K562 (cell line): ENCODE measurements around the gene ZNF407. TPM values are rescaled to one million over a fixed set of nuclear protein-coding genes. Genes with fewer than 3 reads are reported as not detected.

ENCODE experiments used
- ATAC-seq: fragments of 200-7000 bp; cut with Tn5 transposase; 3 replicates; pipeline ENCODE4 v1.9.1; 2020; ENCODE audit warnings: moderate library complexity
- BruUV-seq: library from RNA; stranded (reverse); fragments of 400-500 nt; replicated peaks from 2 replicates; lab custom pipeline; 2021; lab: Mats Ljungman, UMichigan
- CTCF ChIA-PET: fragments of 300-600 bp; formaldehyde crosslinking; extraction: SDS; loops from one replicate; lab custom pipeline; 2021; ENCODE audit warnings: low intra/inter-chr PET ratio; lab: Yijun Ruan, JAX
- POLR2A ChIA-PET: fragments of 300-600, 350-650 bp; sonication (Branson Sonifier 250); formaldehyde crosslinking; extraction: SDS; loops from one replicate; lab custom pipeline; 2021; ENCODE audit warnings: antibody characterized with exemption, inconsistent platforms; lab: Yijun Ruan, JAX
- DNase-seq, 4 experiments: peaks; one replicate each; pipeline versions ENCODE4 v3.0.0 to v3.0.0-alpha.2; 2011 to 2018; ENCODE audit warnings: low spot score in 3 of 4, mixed read lengths in 3 of 4; ENCODE audit errors: extremely low read depth in 1 of 4
- FAIRE-seq: peaks from 2 replicates; lab custom pipeline; 2011; peaks lifted over from hg19 to GRCh38; lab: Jason Lieb, UNC
- H2AFZ ChIP-seq: 2 replicates; pipeline ENCODE4 v1.6.0; 2011; ENCODE audit warnings: low read depth, low read length, control low read depth, inconsistent platforms
- H3K27ac ChIP-seq: fragments of 200-600 bp; 3 replicates; pipeline ENCODE4 v1.8.0; 2011; ENCODE audit warnings: low read depth, mild to moderate bottlenecking, control low read depth, inconsistent platforms, low read length, moderate library complexity, mixed read lengths; ENCODE audit errors: extremely low read depth
- H3K27me3 ChIP-seq, 2 experiments: fragments of 300-600 bp in 1 of 2; 2 replicates in 1 of 2; 3 replicates in 1 of 2; pipeline versions ENCODE4 v1.6.0 to v1.8.0; 2011; ENCODE audit warnings: inconsistent platforms in 2 of 2, low read length in 2 of 2, mild to moderate bottlenecking in 1 of 2, mixed read lengths in 1 of 2, moderate library complexity in 1 of 2; ENCODE audit not compliant: control insufficient read depth in 2 of 2, insufficient read depth in 2 of 2
- H3K36me3 ChIP-seq: fragments of 300-600 bp; 3 replicates; pipeline ENCODE4 v1.8.0; 2011; ENCODE audit warnings: mild to moderate bottlenecking, low read length, inconsistent platforms; ENCODE audit not compliant: control insufficient read depth, insufficient read depth
- H3K4me1 ChIP-seq, 2 experiments: fragments of 200-600 bp in 1 of 2; replicated peaks in 1 of 2; 2 replicates in 1 of 2; 3 replicates in 1 of 2; pipeline versions ENCODE4 v1.5.1 to v1.8.0; 2011; ENCODE audit warnings: inconsistent platforms in 2 of 2, low read length in 2 of 2, mild to moderate bottlenecking in 1 of 2, mixed read lengths in 1 of 2, moderate library complexity in 1 of 2; ENCODE audit not compliant: control insufficient read depth in 2 of 2, insufficient read depth in 2 of 2
- H3K4me2 ChIP-seq: 2 replicates; pipeline ENCODE4 v1.6.1; 2011; ENCODE audit warnings: low read length, control low read depth, inconsistent platforms, mixed read lengths; ENCODE audit not compliant: insufficient read depth
- H3K4me3 ChIP-seq: fragments of 200-600 bp; sonication (generic), shearing (Covaris generic); 2 replicates; pipeline ENCODE4 v1.5.1; 2016; ENCODE audit warnings: control low read depth, inconsistent platforms
- H3K79me2 ChIP-seq: fragments of 200-600 bp; 3 replicates; pipeline ENCODE4 v1.8.0; 2011; ENCODE audit warnings: low read length, inconsistent platforms; ENCODE audit not compliant: control insufficient read depth, insufficient read depth
- H3K9ac ChIP-seq, 2 experiments: 2 replicates each; pipeline versions ENCODE4 v1.6.0 to v1.6.1; 2011; ENCODE audit warnings: low read depth in 2 of 2, low read length in 2 of 2, control low read depth in 1 of 2, inconsistent platforms in 1 of 2, mild to moderate bottlenecking in 1 of 2, mixed read lengths in 1 of 2; ENCODE audit not compliant: insufficient read depth in 1 of 2
- H3K9me1 ChIP-seq: one replicate; pipeline ENCODE4 v1.6.0; 2011; ENCODE audit warnings: inconsistent platforms, mild to moderate bottlenecking, low read length, moderate library complexity; ENCODE audit not compliant: control insufficient read depth, insufficient read depth
- H3K9me3 ChIP-seq: replicated peaks from 2 replicates; pipeline ENCODE4 v1.5.1; 2011; ENCODE audit warnings: low read depth, low read length, inconsistent platforms; ENCODE audit not compliant: control insufficient read depth, insufficient read depth
- H4K20me1 ChIP-seq: replicated peaks from 2 replicates; pipeline ENCODE4 v1.6.1; 2011; ENCODE audit warnings: low read length, inconsistent platforms, mixed read lengths; ENCODE audit not compliant: control insufficient read depth, insufficient read depth
- CHD1 ChIP-seq: fragments of 200-600 bp; sonication (generic); IDR thresholded peaks from one replicate; pipeline ENCODE4 v1.6.1; 2012; ENCODE audit warnings: mild to moderate bottlenecking, moderate library complexity, low read length, inconsistent platforms
- FOXJ2 ChIP-seq: fragments of 200-800 bp; sonication (Bioruptor generic); IDR thresholded peaks from 2 replicates; pipeline ENCODE4 v1.6.1; 2016; ENCODE audit warnings: missing genetic modification characterization, missing compliant biosample characterization
- HMG20B ChIP-seq: fragments of 250-450 bp; sonication (Bioruptor Pico); IDR thresholded peaks from 2 replicates; pipeline ENCODE4 v1.5.0; 2021; ENCODE audit warnings: mild to moderate bottlenecking
- NFE2L1 ChIP-seq: fragments of 450-650 bp; IDR thresholded peaks from 2 replicates; pipeline ENCODE4 v1.6.1; 2016; ENCODE audit warnings: missing genetic modification characterization, low read depth, mild to moderate bottlenecking, missing compliant biosample characterization, moderate library complexity, borderline replicate concordance
- PURB ChIP-seq: sonication (generic); formaldehyde crosslinking; IDR thresholded peaks from 2 replicates; pipeline ENCODE4 v1.9.0; 2021; ENCODE audit warnings: low read depth, mild to moderate bottlenecking, missing genetic modification reagents
- TEAD2 ChIP-seq: fragments of 450-650 bp; IDR thresholded peaks from 2 replicates; pipeline ENCODE4 v1.6.1; 2016; ENCODE audit warnings: missing genetic modification characterization, control low read depth, missing compliant biosample characterization
- ZC3H11A ChIP-seq: IDR thresholded peaks from 2 replicates; pipeline ENCODE4 v1.6.1; 2012; ENCODE audit warnings: low read depth, low read length, improper control_type of control experiment
- ZZZ3 ChIP-seq: fragments of 450-650 bp; IDR thresholded peaks from 2 replicates; pipeline ENCODE4 v1.6.1; 2016; ENCODE audit warnings: antibody characterized with exemption, mild to moderate bottlenecking, moderate library complexity
- WGBS: fragments of 100-300 bp; shearing (Covaris generic); methylation state at CpG from one replicate; pipeline ENCODE4 v1.1.6; 2016; ENCODE audit warnings: low coverage, mixed read lengths; ENCODE audit not compliant: insufficient coverage; ENCODE audit errors: missing lambda C conversion rate; 5-methylcytosine and 5-hydroxymethylcytosine counted together
- in situ Hi-C: fragments of 300-500 bp; cut with MboI; formaldehyde crosslinking; loops from 4 replicates; pipeline ENCODE4 v1.15.0; 2018; ENCODE audit warnings: inconsistent platforms, mixed read lengths
- intact Hi-C: fragments of 100-400 bp; cut with micrococcal nuclease; formaldehyde crosslinking; loops from 2 replicates; pipeline ENCODE4 v1.14.2; 2022
- polyA plus RNA-seq, 8 experiments: library from polyadenylated mRNA; depleted of rRNA in 4 of 8; stranded (reverse) in 5 of 8; unstranded in 3 of 8; fragments of >200 nt; fragmentation: Nextera tagmentation in 2 of 8; fragmentation: Illumina TruSeq in 1 of 8; extraction: Ambion mirVana in 2 of 8; extraction: Trizol in 1 of 8; gene quantifications; 2 replicates each; pipeline versions ENCODE4 v1.2.1 to v1.2.3, GENCODE V29; 2011 to 2014; ENCODE audit warnings: inconsistent platforms in 1 of 8, missing spikeins in 1 of 8
- total RNA-seq, 7 experiments: library from RNA; depleted of rRNA in 6 of 7; stranded (reverse); fragments of >200 nt in 6 of 7; fragmentation: Illumina TruSeq in 2 of 7; extraction: Trizol in 2 of 7; gene quantifications; 2 replicates each; pipeline versions ENCODE4 v1.2.1 to v1.2.3, GENCODE V29; 2011 to 2021; ENCODE audit warnings: low replicate concordance in 1 of 7

Gene ZNF407
- total and polyA plus RNA-seq, 9 of the 15 experiments (the other 6 are each of a cell fraction or from before 2014, with no cell fraction given), result 0.21 to 5.4 (median 2.3) TPM

GRCh38 chr18:74967438-74967837 is 369.8 kb downstream of the ZNF407 start:
- H3K9me3 ChIP-seq, result no peaks in the 10 kb centered on the region
- H3K4me1 ChIP-seq, result no peaks in the 10 kb centered on the region
- no TSS peak for BruUV-seq
- WGBS, result 7% methylated on average over 3 of the region's 3 CpGs
- no peaks in the 10 kb centered on the region for H3K79me2 ChIP-seq
- H3K9me1 ChIP-seq, result no peaks in the 10 kb centered on the region
- in situ Hi-C loops (no loop called here), intact Hi-C loops (no loop called here)
- DNase-seq (no peak), FAIRE-seq (no peak), ATAC-seq (no peak)
- no peak overlapping the region for H3K4me2 ChIP-seq
- H3K4me3 ChIP-seq, result no peak overlapping the region
- no peaks in the 10 kb centered on the region for H3K36me3 ChIP-seq
- POLR2A ChIA-PET, result no interaction called here
- H4K20me1 ChIP-seq, result no peaks in the 10 kb centered on the region
- CTCF ChIA-PET, result no interaction called here
- no peak overlapping the region for H3K9ac ChIP-seq
- H3K27ac ChIP-seq, result no peak overlapping the region
- TF ChIP-seq NFE2L1 (tag) (no peak), FOXJ2 (no peak), CHD1 (no peak), ZZZ3 (no peak), PURB (CRISPR knock-in tag) (no peak), TEAD2 (tag) (no peak), ZC3H11A (no peak), HMG20B (CRISPR knock-in tag) (no peak)
- H2AFZ ChIP-seq, result no peak overlapping the region
- H3K27me3 ChIP-seq, result no peaks in the 10 kb centered on the region
